Measurements from ENCODE around the gene CD9. TPM values are rescaled to one million over a fixed set of nuclear protein-coding genes. Genes with fewer than 3 reads are reported as not detected.

The CD9 gene
- total RNA-seq, 1 donor from 2014 or later: 437 TPM

DNA sequence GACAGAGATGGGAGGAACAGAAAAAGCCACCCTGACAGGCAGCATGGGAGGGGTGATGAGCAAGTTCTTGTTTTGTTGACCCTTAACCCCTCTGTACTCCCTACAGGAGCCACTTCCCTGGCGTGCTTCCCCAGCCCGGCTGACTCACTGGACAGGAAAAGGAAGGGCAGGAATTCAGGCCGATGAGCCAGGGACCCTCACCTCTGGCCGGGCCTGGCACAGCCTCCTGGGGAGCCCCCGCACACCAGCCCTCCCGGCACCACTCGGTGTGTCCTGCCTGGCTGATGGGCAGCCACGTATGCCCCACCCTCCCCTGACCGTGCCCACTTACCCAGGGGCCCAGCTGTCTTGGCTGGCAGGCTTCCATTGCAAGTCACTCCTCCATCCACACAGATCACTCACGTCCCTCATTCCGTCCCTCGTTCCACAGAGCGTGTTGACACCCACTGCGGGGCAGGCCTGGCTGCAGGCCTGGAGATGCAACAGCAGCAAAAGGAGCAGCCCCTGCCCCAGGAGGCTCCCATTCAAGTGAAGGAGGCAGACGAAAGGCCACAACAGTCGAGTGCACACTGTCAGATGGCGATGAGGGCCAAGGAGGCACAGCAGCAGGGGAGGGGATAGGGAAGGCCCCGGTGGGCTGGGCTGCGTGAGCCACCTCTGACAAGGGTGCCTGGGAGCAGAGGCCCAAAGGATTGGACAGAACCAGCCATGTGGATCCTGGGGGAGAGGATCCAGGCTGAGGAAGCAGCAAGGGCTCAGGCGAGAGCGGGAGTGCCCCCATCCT, 19.7 kb upstream of the CD9 start:
- H3K4me1 ChIP-seq: peaks cover 51% of the 10 kb centered on the region
- intact Hi-C loops (cut with DNase I): no loop called here
- no peak for TF ChIP-seq CTCF (IDR thresholded peaks at IDR 0.05)
- DNase-seq (peak; percentile 75), ATAC-seq (peak; percentile 5 to 15)
- no peaks in the 10 kb centered on the region for H3K36me3 ChIP-seq
- no peak overlapping the region for H3K4me3 ChIP-seq
- no peaks in the 10 kb centered on the region for H3K9me3 ChIP-seq
- H3K27me3 ChIP-seq (ENCODE audit: low read depth): no peaks in the 10 kb centered on the region
- peak overlapping the region; percentile 73 for H3K27ac ChIP-seq

- no peak overlapping the region for H3K4me3 ChIP-seq
- H3K9me3 ChIP-seq: no peaks in the 10 kb centered on the region
- TF ChIP-seq CTCF (IDR thresholded peaks at IDR 0.05): no peak
- H3K4me1 ChIP-seq: peaks cover 51% of the 10 kb centered on the region
- no peaks in the 10 kb centered on the region for H3K27me3 ChIP-seq (ENCODE audit: low read depth)
- ATAC-seq (no peak), DNase-seq (no peak)
- H3K27ac ChIP-seq: no peak overlapping the region
- intact Hi-C loops (cut with DNase I): no loop called here
- no peaks in the 10 kb centered on the region for H3K36me3 ChIP-seq
Measured at GRCh38 chr12:6181166-6181565, 19.0 kb upstream of the CD9 start.

DNA sequence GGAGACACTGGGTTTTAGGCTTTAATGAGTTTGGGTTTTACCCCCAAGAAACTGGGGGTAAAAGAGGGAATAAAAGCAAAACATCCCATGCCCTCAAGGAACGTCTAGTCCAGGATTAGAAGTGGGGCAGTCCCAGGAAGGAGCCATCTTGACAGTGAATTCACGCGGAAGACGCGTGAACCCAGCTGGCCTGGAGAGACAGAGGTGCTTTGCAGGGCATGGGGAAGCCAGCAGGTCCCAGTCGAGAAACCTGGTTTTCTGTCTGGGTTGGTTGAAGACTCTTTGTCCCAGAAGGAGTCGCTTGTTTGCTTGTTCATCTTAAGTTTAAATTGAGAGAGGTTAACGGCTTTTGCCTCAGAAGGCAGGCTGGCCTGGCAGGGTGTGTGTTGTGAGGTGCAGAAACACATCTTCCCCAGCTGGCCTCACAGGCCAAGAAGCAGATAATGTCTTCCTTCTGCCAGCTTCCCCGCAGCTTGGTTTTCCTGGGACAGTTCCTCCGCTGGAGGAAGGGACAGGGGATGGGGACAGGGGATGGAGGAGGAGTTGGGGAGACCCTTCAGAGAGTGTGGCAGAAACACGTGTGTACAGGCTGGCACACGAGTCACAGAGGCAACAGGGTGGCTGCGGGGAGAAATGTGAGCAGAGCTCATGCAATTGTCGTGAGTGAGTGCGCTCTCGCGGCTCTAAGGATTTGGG, 18.5 kb upstream of the CD9 start:
- no peak for ATAC-seq
- Histone ChIP-seq H3K4me1 (peaks cover 52% of the 10 kb centered on the region), H3K27ac (peak overlapping the region; percentile 76), H3K4me3 (no peak overlapping the region), H3K27me3 (ENCODE audit: low read depth) (no peaks in the 10 kb centered on the region), H3K36me3 (no peaks in the 10 kb centered on the region), H3K9me3 (no peaks in the 10 kb centered on the region)
- TF ChIP-seq CTCF (IDR thresholded peaks at IDR 0.05): no peak
- DNase-seq: no peak
- intact Hi-C loops (cut with DNase I): no loop called here

GRCh38 chr12:6182279-6182898, 17.8 kb upstream of the CD9 start:
- peak overlapping the region; percentile 76 for H3K27ac ChIP-seq
- ATAC-seq (peak; percentile 72 to 77), DNase-seq (peak; percentile 90)
- no peaks in the 10 kb centered on the region for H3K27me3 ChIP-seq (ENCODE audit: low read depth)
- H3K4me1 ChIP-seq: peaks cover 58% of the 10 kb centered on the region
- intact Hi-C loops (cut with DNase I): no loop called here
- H3K9me3 ChIP-seq: no peaks in the 10 kb centered on the region
- no peak overlapping the region for H3K4me3 ChIP-seq
- no peak for TF ChIP-seq CTCF (IDR thresholded peaks at IDR 0.05)
- no peaks in the 10 kb centered on the region for H3K36me3 ChIP-seq

DNA sequence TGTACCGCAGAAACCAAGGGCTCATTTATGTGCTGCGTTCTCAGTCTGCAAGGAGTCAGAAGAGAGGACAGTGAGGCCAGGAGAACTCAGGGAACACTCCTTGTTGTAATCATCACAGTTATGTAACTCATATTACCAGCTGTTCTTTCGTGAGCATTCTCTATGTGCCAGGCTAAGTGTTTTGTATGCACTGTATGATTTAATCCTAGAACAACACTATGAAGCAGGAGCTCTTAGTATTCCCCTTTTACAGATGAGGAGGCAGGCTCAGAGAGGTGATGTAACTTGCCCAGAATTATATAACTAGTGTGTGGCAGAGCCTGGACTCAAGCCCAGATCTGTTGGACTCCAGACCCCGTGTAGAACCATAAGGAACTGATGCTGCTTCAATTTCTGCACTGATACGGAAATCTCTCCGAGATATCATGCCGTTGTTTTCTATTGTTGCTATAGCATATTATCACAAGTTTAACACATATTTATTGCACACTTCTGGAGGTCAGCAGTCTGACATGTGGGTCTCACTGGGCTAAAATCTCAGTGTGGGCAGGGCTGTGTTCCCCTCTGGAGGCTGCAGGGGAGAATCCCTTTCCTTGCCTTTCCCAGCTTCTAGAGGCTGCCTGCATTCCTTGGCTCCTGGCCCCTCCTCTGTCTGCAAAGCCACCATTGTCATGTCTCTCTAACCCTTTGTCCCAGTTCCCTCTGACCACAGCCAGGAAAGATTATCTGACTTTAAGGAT, 16.3 kb upstream of the CD9 start:
- no peaks in the 10 kb centered on the region for H3K27me3 ChIP-seq (ENCODE audit: low read depth)
- TF ChIP-seq CTCF (IDR thresholded peaks at IDR 0.05): no peak
- H3K27ac ChIP-seq: peak overlapping the region; percentile 76
- no peak for DNase-seq
- H3K9me3 ChIP-seq: no peaks in the 10 kb centered on the region
- ATAC-seq: peak; percentile 53 to 61
- H3K4me3 ChIP-seq: no peak overlapping the region
- intact Hi-C loops (cut with DNase I): no loop called here
- no peaks in the 10 kb centered on the region for H3K36me3 ChIP-seq
- H3K4me1 ChIP-seq: peaks cover 56% of the 10 kb centered on the region
